GM19193 (cell line): ENCODE results near the gene ZNF740.

Experiments used
- POLR2A ChIP-seq: IDR thresholded peaks from 4 replicates; pipeline ENCODE4 v1.6.1; 2011; ENCODE audit not compliant: insufficient read depth, insufficient read length; ENCODE audit errors: extremely low read depth

ZNF740 gene

GRCh38 chr12:53236443-53237111, 56.1 kb downstream of the ZNF740 start:
- no peak for TF ChIP-seq POLR2A

- TF ChIP-seq POLR2A: no peak
Observed at GRCh38 chr12:53239643-53240258, 59.2 kb downstream of the ZNF740 start.

- no peak for TF ChIP-seq POLR2A
Observed at GRCh38 chr12:53241623-53242412, 61.3 kb downstream of the ZNF740 start.

GRCh38 chr12:53244337-53244736, 63.8 kb downstream of the ZNF740 start:
- TF ChIP-seq POLR2A: no peak
